Rectal smooth muscle tissue (tissue), 1 donor: Measurements from ENCODE around the gene BHLHA9.

Experiments
- H3K27ac ChIP-seq: one replicate; pipeline ENCODE4 v1.7.0; 2013; ENCODE audit warnings: low read depth, low read length, inconsistent platforms
- H3K27me3 ChIP-seq: one replicate; pipeline ENCODE4 v1.7.0; 2013; ENCODE audit warnings: low read length; ENCODE audit not compliant: control insufficient read depth, insufficient read depth
- H3K36me3 ChIP-seq: one replicate; pipeline ENCODE4 v1.7.0; 2013; ENCODE audit warnings: low read length; ENCODE audit not compliant: control insufficient read depth, insufficient read depth
- H3K4me1 ChIP-seq: one replicate; pipeline ENCODE4 v1.7.0; 2013; ENCODE audit warnings: low read length; ENCODE audit not compliant: control insufficient read depth, insufficient read depth
- H3K4me3 ChIP-seq: one replicate; pipeline ENCODE4 v1.7.0; 2013; ENCODE audit warnings: low read length
- H3K9ac ChIP-seq: one replicate; pipeline ENCODE4 v1.7.0; 2013; ENCODE audit warnings: low read length

The BHLHA9 gene

GRCh38 chr17:1264196-1264595 lies 6.0 kb upstream of the BHLHA9 start:
- H3K27ac ChIP-seq, result no peak overlapping the region
- H3K27me3 ChIP-seq, result peaks cover 2% of the 10 kb centered on the region
- no peak overlapping the region for H3K9ac ChIP-seq
- no peaks in the 10 kb centered on the region for H3K36me3 ChIP-seq
- H3K4me1 ChIP-seq, result no peaks in the 10 kb centered on the region
- no peak overlapping the region for H3K4me3 ChIP-seq

- Histone ChIP-seq H3K4me3 (peak overlapping the region; percentile 65), H3K27ac (peak overlapping the region; percentile 63), H3K36me3 (no peaks in the 10 kb centered on the region), H3K4me1 (no peaks in the 10 kb centered on the region), H3K9ac (peak overlapping the region; percentile 19), H3K27me3 (peaks cover 25% of the 10 kb centered on the region)
Measured at GRCh38 chr17:1267471-1267943, 2.7 kb upstream of the BHLHA9 start.

GRCh38 chr17:1271030-1271423 lies 783 bp downstream of the BHLHA9 start:
- H3K4me3 ChIP-seq, result no peak overlapping the region
- H3K36me3 ChIP-seq, result no peaks in the 10 kb centered on the region
- no peak overlapping the region for H3K27ac ChIP-seq
- H3K9ac ChIP-seq, result no peak overlapping the region
- H3K4me1 ChIP-seq, result no peaks in the 10 kb centered on the region
- H3K27me3 ChIP-seq, result peaks cover 31% of the 10 kb centered on the region

- no peaks in the 10 kb centered on the region for H3K4me1 ChIP-seq
- no peak overlapping the region for H3K9ac ChIP-seq
- no peak overlapping the region for H3K4me3 ChIP-seq
- H3K36me3 ChIP-seq, result no peaks in the 10 kb centered on the region
- H3K27me3 ChIP-seq, result peaks cover 31% of the 10 kb centered on the region
- no peak overlapping the region for H3K27ac ChIP-seq
Measured at GRCh38 chr17:1271441-1271840, 1.2 kb downstream of the BHLHA9 start.

GRCh38 chr17:1272701-1273100 lies 2.5 kb downstream of the BHLHA9 start:
- H3K4me1 ChIP-seq, result no peaks in the 10 kb centered on the region
- no peak overlapping the region for H3K27ac ChIP-seq
- H3K9ac ChIP-seq, result no peak overlapping the region
- H3K27me3 ChIP-seq, result peaks cover 31% of the 10 kb centered on the region
- H3K36me3 ChIP-seq, result no peaks in the 10 kb centered on the region
- H3K4me3 ChIP-seq, result no peak overlapping the region

GRCh38 chr17:1273492-1274244 lies 3.4 kb downstream of the BHLHA9 start:
- no peaks in the 10 kb centered on the region for H3K4me1 ChIP-seq
- no peak overlapping the region for H3K27ac ChIP-seq
- no peak overlapping the region for H3K4me3 ChIP-seq
- H3K27me3 ChIP-seq, result peaks cover 32% of the 10 kb centered on the region
- no peaks in the 10 kb centered on the region for H3K36me3 ChIP-seq
- no peak overlapping the region for H3K9ac ChIP-seq

- no peak overlapping the region for H3K9ac ChIP-seq
- H3K4me3 ChIP-seq, result no peak overlapping the region
- H3K36me3 ChIP-seq, result no peaks in the 10 kb centered on the region
- no peak overlapping the region for H3K27ac ChIP-seq
- H3K4me1 ChIP-seq, result no peaks in the 10 kb centered on the region
- H3K27me3 ChIP-seq, result peaks cover 31% of the 10 kb centered on the region
Measured at GRCh38 chr17:1274245-1274608, 4.0 kb downstream of the BHLHA9 start.

- H3K36me3 ChIP-seq, result no peaks in the 10 kb centered on the region
- H3K27ac ChIP-seq, result no peak overlapping the region
- no peak overlapping the region for H3K9ac ChIP-seq
- no peaks in the 10 kb centered on the region for H3K4me1 ChIP-seq
- no peak overlapping the region for H3K4me3 ChIP-seq
- peaks cover 23% of the 10 kb centered on the region for H3K27me3 ChIP-seq
Measured at GRCh38 chr17:1275205-1275961, 5.1 kb downstream of the BHLHA9 start.

GRCh38 chr17:1275962-1276736 lies 5.9 kb downstream of the BHLHA9 start:
- Histone ChIP-seq H3K4me1 (no peaks in the 10 kb centered on the region), H3K27me3 (peaks cover 21% of the 10 kb centered on the region), H3K9ac (no peak overlapping the region), H3K4me3 (no peak overlapping the region), H3K36me3 (no peaks in the 10 kb centered on the region), H3K27ac (no peak overlapping the region)

GRCh38 chr17:1280652-1281051 lies 10.4 kb downstream of the BHLHA9 start:
- Histone ChIP-seq H3K4me3 (no peak overlapping the region), H3K27me3 (peaks cover 2% of the 10 kb centered on the region), H3K4me1 (no peaks in the 10 kb centered on the region), H3K36me3 (no peaks in the 10 kb centered on the region), H3K9ac (no peak overlapping the region), H3K27ac (no peak overlapping the region)

GRCh38 chr17:1286379-1287106 lies 16.3 kb downstream of the BHLHA9 start:
- Histone ChIP-seq H3K4me3 (no peak overlapping the region), H3K9ac (no peak overlapping the region), H3K27ac (no peak overlapping the region), H3K36me3 (no peaks in the 10 kb centered on the region), H3K27me3 (no peaks in the 10 kb centered on the region), H3K4me1 (no peaks in the 10 kb centered on the region)

- Histone ChIP-seq H3K9ac (no peak overlapping the region), H3K4me3 (no peak overlapping the region), H3K36me3 (no peaks in the 10 kb centered on the region), H3K27ac (no peak overlapping the region), H3K27me3 (no peaks in the 10 kb centered on the region), H3K4me1 (no peaks in the 10 kb centered on the region)
Measured at GRCh38 chr17:1289695-1290094, 19.5 kb downstream of the BHLHA9 start.
